ENCODE measurements around the gene STAT2.
"Not testable (repeated sequence)": the region's sequence is repeated elsewhere in the genome, so short reads cannot be mapped to it uniquely, and the experiment has no call there.

Gene STAT2

DNA sequence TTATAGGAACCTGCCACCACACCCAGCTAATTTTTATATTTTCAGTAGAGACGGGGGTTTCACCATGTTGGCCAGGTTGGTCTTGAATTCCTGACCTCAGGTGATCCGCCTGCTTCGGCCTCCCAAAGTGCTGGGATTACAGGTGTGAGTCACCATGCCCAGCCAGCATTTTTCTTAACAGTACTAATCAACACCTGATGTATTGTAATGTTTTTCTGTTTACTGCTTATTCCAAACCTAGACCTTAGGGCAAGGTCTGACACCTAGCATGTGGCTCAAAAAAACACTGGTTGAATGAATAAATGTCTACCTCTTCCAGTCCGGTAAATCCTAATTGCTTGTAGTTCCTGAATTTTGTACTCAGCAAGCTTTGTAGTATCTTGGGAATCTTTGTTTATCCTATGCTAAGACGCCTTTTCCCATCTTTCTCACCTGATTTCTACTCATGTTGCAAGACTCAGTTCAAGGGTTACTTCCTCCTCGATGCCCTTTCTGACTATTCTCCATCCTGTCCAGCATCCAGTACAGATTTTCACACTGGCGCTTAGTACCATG is 28.9 kb downstream of the STAT2 start:
- DNase-seq (ENCODE audit: low read depth) = no peak

GRCh38 chr12:56326533-56326932 is 33.4 kb downstream of the STAT2 start:
- no peak for DNase-seq (ENCODE audit: low read depth)

GRCh38 chr12:56326126-56326525 is 33.8 kb downstream of the STAT2 start:
- no peak for DNase-seq (ENCODE audit: low read depth)

DNA sequence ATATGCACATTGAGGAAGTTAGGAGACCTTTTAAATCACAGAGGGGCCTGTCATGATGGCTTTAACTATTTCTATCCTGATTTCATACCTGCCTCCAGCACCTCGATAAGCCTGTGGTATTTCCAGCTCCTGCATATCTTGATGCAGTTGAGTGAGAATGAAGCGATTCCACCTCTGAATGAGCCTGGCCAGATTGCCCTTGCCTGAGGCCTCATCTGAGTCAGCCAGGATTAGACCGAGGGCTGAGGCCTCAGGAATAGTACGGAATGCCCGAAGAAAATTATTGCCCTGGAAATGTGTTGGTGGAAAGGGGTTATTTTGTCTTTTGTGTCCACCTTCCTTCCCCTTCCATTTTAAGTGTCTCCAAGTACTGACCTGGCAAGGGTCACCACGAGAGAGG is 35.7 kb downstream of the STAT2 start:
- DNase-seq (ENCODE audit: low read depth) = no peak

GRCh38 chr12:56321610-56322009 is 38.3 kb downstream of the STAT2 start:
- DNase-seq (ENCODE audit: low read depth) = not testable (repeated sequence)

DNA sequence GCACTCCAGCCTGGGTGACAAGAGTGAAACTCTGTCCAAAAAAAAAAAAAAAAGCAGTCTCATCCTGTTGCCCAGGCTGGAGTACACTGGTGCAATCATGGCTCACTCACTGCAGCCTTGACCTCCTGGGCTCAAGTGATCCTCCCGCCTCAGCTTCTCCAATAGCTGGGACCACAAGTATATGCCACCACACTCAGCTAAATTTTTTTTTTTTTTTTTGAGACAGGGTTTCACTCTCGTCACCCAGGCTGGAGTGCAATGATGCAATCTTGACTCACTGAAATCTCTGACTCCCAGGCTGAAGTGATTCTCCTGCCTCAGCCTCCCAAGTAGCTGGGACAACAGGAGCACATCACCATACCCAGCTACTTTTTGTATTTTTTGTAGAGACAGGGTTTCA is 38.9 kb downstream of the STAT2 start:
- no peak for DNase-seq (ENCODE audit: low read depth)

GRCh38 chr12:56317675-56318074 is 42.2 kb downstream of the STAT2 start:
- DNase-seq (ENCODE audit: low read depth) = no peak

DNA sequence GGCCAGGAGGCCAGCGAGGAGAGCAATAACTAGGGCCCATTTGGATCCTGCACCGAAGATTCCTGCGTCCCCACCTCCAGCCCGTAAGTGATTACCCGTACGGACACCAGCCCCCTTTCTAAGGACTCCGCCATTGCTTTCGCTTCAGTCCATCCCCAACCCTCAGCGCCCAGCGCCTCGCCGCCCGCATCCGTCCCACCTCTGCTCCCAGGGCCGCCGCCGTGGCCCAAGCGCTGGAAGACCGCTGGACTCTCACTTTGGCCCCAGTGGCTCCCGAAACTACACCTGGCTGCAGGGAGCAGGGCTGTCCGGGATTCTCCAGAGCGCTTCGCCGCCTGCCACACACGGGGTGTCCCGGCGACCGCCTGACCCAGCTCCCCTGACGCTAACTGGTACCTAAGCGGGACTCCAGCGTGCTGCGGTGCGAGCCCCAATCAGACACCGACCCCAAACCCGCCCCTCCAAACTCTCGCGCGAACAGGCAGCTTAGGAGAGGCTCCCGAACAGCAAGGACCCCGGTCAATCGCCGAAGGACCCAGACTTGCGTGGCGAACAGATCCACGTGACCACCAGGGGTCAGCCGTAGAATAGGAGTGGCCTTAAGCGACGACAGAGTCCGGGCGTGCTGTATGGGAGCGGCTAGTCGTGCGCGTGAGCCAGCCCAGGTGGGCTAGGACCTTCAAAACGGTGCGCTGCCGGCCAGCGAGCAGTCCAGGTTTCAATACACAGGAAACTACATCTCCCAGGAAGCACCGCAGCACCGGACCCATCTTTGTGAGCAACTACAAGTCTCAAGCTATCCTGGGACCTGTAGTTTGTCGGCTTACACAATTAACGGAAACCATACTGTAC is 44.1 kb downstream of the STAT2 start, which contains the start of gene CNPY2:
Gene CNPY2, minus strand, starts transcription at position 367 of the 852 bp plus-strand sequence. CDS start 771 bp downstream, outside the sequence.
- peak; percentile 89 for DNase-seq (ENCODE audit: low read depth)

- DNase-seq (ENCODE audit: low read depth) = no peak
Observed at GRCh38 chr12:56315249-56315621, 44.7 kb downstream of the STAT2 start.

DNA sequence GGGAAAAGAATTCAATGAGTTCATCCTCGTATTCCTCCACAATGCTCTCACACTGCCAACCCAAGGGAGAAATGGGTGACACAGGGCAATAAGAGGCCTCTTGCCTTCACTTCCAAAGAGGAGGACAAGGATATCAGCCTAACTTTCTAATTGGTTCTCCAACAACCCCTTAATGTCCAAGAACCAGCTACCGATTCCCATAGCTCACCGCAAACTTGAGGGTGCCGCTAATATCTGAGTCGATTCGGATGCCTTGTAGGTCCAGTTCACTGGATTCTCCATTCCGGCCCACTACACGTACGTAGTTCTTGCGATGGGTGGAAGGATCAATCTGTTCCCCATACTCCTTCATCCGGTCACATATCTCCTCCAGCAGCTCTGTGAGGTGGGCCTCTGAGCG is 48.9 kb downstream of the STAT2 start:
- DNase-seq (ENCODE audit: low read depth) = no peak

DNA sequence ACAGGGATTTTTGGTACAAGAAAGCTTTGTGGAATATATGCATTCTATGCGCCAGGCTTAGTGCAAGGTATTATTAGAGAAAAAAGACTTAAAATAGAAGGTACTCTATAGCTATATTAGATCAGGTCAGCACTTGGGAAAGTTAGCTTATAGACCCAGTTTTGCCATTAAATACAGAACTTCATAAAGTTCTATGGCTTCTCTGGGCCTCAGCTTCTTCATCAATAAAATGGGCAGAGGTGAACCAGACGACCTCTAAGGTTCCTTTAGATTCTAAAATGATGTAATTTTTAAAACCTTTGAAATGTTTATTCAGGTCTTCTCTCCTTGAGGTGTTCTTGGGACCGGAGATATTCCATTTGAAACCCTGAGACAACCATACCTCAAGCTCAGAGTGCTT is 51.2 kb downstream of the STAT2 start:
- DNase-seq (ENCODE audit: low read depth) = no peak

DNA sequence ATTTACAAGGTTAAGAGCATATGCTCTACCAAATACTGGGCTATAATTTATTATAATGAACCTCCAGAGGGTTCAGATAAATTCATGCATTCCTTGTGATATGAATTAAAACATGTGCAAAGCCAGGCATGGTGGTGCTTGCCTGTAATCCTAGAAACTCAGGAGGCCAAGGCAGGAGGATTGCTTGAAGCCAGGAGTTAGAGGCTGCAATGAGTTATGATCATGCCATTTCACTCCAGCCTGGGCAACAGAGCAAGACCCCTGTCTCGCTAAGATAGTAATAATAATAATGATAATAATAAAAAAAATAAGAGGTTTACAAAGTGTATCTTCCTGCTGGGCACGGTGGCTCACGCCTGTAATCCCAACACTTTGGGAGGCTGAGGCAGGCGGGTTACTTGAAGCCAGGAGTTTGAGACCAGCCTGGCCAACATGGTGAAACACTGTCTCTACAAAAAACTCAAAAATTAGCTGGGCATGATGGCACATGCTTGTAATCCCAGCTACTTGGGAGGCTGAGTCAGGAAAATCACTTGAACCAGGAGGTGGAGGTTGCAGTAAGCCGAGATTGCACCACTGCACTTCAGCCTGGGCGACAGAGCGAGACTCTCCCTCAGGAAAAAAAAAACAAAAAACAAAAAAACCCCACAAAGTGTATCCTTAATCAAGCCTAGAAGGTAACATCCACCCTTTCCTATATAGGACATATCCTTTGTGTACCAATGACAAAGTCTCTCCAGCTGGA is 52.5 kb downstream of the STAT2 start:
- DNase-seq (ENCODE audit: low read depth) = no peak

- DNase-seq (ENCODE audit: low read depth) = no peak
Observed at GRCh38 chr12:56304872-56305590, 54.9 kb downstream of the STAT2 start.

DNA sequence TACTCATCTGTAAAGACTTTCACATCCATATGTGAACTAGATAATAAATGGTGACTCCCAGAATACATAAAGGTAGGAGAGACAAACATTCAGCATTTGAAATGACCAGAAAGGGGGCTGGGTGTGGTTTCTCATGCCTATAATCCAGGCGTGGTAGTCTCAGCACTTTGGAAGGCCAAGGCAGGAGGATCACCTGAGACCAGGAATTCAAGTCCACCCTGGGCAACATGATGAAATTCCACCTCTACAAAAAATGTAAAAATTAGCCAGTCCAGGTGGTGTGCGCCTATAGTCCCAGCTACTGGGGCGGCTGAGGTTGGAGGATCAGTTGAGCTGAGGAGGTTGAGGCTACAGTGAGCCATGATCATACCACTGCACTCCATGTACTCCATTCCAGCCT is 55.6 kb downstream of the STAT2 start:
- DNase-seq (ENCODE audit: low read depth) = no peak

GRCh38 chr12:56300644-56301464 is 59.1 kb downstream of the STAT2 start:
- DNase-seq (ENCODE audit: low read depth) = no peak

DNA sequence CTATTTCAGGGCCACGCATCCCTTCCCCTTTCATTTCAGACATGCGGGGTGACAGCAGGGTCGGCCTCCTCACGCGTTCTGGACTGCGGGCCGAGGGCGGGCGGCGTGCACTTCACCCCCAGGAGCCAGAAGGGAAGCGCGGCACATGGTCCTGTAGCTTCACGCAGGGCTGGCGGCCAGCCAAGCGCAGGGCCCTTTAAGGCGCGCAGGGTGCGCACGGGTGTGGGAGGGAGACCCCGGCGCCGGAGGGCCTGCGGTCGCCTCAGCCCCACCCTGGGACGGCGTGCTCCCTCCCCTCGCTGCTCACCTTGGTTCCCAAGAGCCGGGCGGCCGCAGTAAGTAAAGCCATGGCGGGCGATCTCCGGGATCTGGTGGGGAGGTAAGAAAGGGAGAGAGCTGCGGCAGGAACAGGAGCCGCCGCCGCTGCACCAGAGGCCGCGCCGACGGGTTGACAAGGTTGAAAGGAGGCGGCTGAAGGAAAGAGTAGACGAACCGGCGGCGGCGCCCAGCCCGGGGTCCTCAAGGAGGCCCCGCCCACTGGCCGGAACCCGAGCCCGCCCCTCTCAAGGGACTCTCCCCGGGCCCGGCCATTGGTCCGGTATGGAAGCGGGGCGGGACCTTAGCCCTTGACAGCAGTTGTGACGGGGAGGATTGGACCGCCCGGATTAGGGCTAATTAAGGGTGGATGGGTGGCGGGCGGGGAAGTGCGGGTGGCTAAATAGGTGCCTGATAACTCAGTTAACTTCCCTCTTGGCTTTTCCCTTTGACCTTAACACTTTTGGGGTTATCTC is 59.9 kb downstream of the STAT2 start, which contains the start of gene CS:
Gene CS, minus strand, starts transcription at position 478 of the 791 bp plus-strand sequence. Its CDS starts 129 bp downstream, at position 349.
- peak; percentile 97 for DNase-seq (ENCODE audit: low read depth)

GRCh38 chr12:56299308-56299852 is 60.5 kb downstream of the STAT2 start:
- DNase-seq (ENCODE audit: low read depth) = no peak

- no peak for DNase-seq (ENCODE audit: low read depth)
Observed at GRCh38 chr12:56298828-56299227, 61.1 kb downstream of the STAT2 start.

GRCh38 chr12:56297400-56297799 is 62.5 kb downstream of the STAT2 start:
- no peak for DNase-seq (ENCODE audit: low read depth)

- no peak for DNase-seq (ENCODE audit: low read depth)
Observed at GRCh38 chr12:56296295-56296694, 63.6 kb downstream of the STAT2 start.

Data from stimulated activated CD8-positive, alpha-beta memory T cell treated with anti-CD3 and anti-CD28 coated beads, Interleukin-12 subunit alpha, Interleukin-12 subunit beta, amount 100 ng/mL, for 4 hours (primary cell).